OCI-LY7 (cell line): ENCODE data around the gene KIRREL3.

Experiments used
- EZH2phosphoT487 ChIP-seq: fragments of 200-600 bp; sonication (generic); IDR thresholded peaks from 2 replicates; pipeline ENCODE4 v1.6.1; 2018; ENCODE audit warnings: low read depth, borderline replicate concordance, mild to moderate bottlenecking, mixed run types, antibody characterized with exemption, low read length, moderate library complexity, mixed read lengths
- TF ChIP-seq, protein P1 (sequence below): fragments of 200-600 bp; sonication (generic); conservative IDR thresholded peaks from 2 replicates; pipeline ENCODE4 v1.5.1; 2014; ENCODE audit warnings: mild to moderate bottlenecking, antibody characterized with exemption, low read length, moderate library complexity, mixed read lengths

DNA sequence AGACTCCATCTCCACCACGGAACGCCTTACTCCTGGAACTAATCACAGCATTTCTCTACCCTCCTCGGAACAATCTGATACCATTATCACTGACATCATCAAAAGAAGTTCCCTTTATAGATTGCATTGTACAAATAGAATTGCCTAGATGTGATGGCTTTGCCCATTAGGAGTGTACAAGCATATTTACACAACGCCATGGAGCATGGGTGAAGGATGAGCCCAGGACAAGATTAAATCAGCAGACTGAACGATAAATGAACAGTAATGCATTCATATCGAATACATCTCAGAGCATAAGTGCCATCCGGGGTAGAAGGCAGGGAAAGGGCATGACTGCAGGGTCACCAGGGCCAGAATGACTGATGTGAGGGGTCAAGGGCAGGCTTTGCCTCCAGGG, 57.3 kb downstream of the KIRREL3 start:
- TF ChIP-seq, protein P1, sequence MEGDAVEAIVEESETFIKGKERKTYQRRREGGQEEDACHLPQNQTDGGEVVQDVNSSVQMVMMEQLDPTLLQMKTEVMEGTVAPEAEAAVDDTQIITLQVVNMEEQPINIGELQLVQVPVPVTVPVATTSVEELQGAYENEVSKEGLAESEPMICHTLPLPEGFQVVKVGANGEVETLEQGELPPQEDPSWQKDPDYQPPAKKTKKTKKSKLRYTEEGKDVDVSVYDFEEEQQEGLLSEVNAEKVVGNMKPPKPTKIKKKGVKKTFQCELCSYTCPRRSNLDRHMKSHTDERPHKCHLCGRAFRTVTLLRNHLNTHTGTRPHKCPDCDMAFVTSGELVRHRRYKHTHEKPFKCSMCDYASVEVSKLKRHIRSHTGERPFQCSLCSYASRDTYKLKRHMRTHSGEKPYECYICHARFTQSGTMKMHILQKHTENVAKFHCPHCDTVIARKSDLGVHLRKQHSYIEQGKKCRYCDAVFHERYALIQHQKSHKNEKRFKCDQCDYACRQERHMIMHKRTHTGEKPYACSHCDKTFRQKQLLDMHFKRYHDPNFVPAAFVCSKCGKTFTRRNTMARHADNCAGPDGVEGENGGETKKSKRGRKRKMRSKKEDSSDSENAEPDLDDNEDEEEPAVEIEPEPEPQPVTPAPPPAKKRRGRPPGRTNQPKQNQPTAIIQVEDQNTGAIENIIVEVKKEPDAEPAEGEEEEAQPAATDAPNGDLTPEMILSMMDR = no peak
- no peak for TF ChIP-seq EZH2phosphoT487
